Liver (tissue), 9 donors: Measurements from ENCODE around the gene SASH3. TPM values are rescaled to one million over a fixed set of nuclear protein-coding genes. Genes with fewer than 3 reads are reported as not detected.

Experiments used
- DNase-seq: peaks from one replicate; pipeline ENCODE4 v3.0.0-alpha.2; 2017; ENCODE audit warnings: low spot score
- H3K27ac ChIP-seq, 2 donors: one replicate each; pipeline ENCODE4 v1.7.0; 2013; ENCODE audit warnings: inconsistent platforms in 2 of 2, low read length in 2 of 2, control low read depth in 1 of 2, low read depth in 1 of 2, mild to moderate bottlenecking in 1 of 2
- H3K27me3 ChIP-seq, 4 donors: one replicate each; pipeline versions ENCODE4 v1.6.1 to v1.7.0; 2013; ENCODE audit warnings: low read length in 3 of 4, inconsistent platforms in 1 of 4, mild to moderate bottlenecking in 1 of 4, moderate library complexity in 1 of 4; ENCODE audit not compliant: control insufficient read depth in 4 of 4, insufficient read depth in 4 of 4
- H3K36me3 ChIP-seq, 4 donors: one replicate each; pipeline versions ENCODE4 v1.6.1 to v1.7.0; 2013; ENCODE audit warnings: low read length in 3 of 4, mild to moderate bottlenecking in 3 of 4, low read depth in 1 of 4, moderate library complexity in 1 of 4; ENCODE audit not compliant: control insufficient read depth in 4 of 4, insufficient read depth in 3 of 4
- H3K4me1 ChIP-seq, 4 donors: one replicate each; pipeline versions ENCODE4 v1.6.1 to v1.7.0; 2013; ENCODE audit warnings: low read length in 3 of 4, mild to moderate bottlenecking in 3 of 4, moderate library complexity in 1 of 4; ENCODE audit not compliant: control insufficient read depth in 4 of 4, insufficient read depth in 4 of 4
- H3K4me3 ChIP-seq, 3 donors: one replicate each; pipeline versions ENCODE4 v1.6.1 to v1.7.0; 2013; ENCODE audit warnings: low read length in 3 of 3, control low read depth in 1 of 3, low read depth in 1 of 3, mild to moderate bottlenecking in 1 of 3
- H3K9ac ChIP-seq, 2 donors: one replicate each; pipeline ENCODE4 v1.7.0; 2013; ENCODE audit warnings: low read length in 2 of 2, mild to moderate bottlenecking in 2 of 2, moderate library complexity in 2 of 2, control low read depth in 1 of 2, low read depth in 1 of 2
- H3K9me3 ChIP-seq, 4 donors: one replicate each; pipeline versions ENCODE4 v1.6.1 to v1.7.0; 2013; ENCODE audit warnings: low read length in 3 of 4; ENCODE audit not compliant: control insufficient read depth in 4 of 4
- ATF3 ChIP-seq: IDR thresholded peaks from 2 replicates; pipeline ENCODE4 v1.6.1; 2016; ENCODE audit warnings: antibody characterized with exemption
- CTCF ChIP-seq: fragments of 150-350 bp; IDR thresholded peaks from 2 replicates; pipeline ENCODE4 v1.5.1; 2017; ENCODE audit warnings: improper control_type of control experiment, low read depth, low read length; ENCODE audit not compliant: missing input control
- EGR1 ChIP-seq, 2 donors: IDR thresholded peaks; 2 replicates each; pipeline ENCODE4 v1.6.1; 2016 to 2018; ENCODE audit warnings: antibody characterized with exemption in 2 of 2, low read depth in 2 of 2
- FOXA1 ChIP-seq: IDR thresholded peaks from 2 replicates; pipeline ENCODE4 v1.6.1; 2016; ENCODE audit warnings: antibody characterized with exemption
- FOXA2 ChIP-seq: IDR thresholded peaks from 2 replicates; pipeline ENCODE4 v1.6.1; 2016; ENCODE audit warnings: antibody characterized with exemption
- GABPA ChIP-seq, 2 donors: IDR thresholded peaks in 1 of 2; conservative IDR thresholded peaks in 1 of 2; 2 replicates each; pipeline ENCODE4 v1.6.1; 2016; ENCODE audit warnings: antibody characterized with exemption in 2 of 2, mild to moderate bottlenecking in 1 of 2, moderate library complexity in 1 of 2
- HNF4A ChIP-seq, 2 donors: conservative IDR thresholded peaks; 2 replicates each; pipeline ENCODE4 v1.6.1; 2016; ENCODE audit warnings: antibody characterized with exemption in 2 of 2, mild to moderate bottlenecking in 2 of 2
- HNF4G ChIP-seq: IDR thresholded peaks from 2 replicates; pipeline ENCODE4 v1.6.1; 2016; ENCODE audit warnings: antibody characterized with exemption
- JUND ChIP-seq, 2 donors: IDR thresholded peaks; 2 replicates each; pipeline ENCODE4 v1.6.1; 2016; ENCODE audit warnings: antibody characterized with exemption in 2 of 2
- MAX ChIP-seq: IDR thresholded peaks from 2 replicates; pipeline ENCODE4 v1.6.1; 2016; ENCODE audit warnings: antibody characterized with exemption
- NR2F2 ChIP-seq: IDR thresholded peaks from 2 replicates; pipeline ENCODE4 v1.6.1; 2016; ENCODE audit warnings: antibody characterized with exemption
- RAD21 ChIP-seq, 2 donors: IDR thresholded peaks; 2 replicates each; pipeline ENCODE4 v1.6.1; 2016; ENCODE audit warnings: antibody characterized with exemption in 2 of 2, mild to moderate bottlenecking in 2 of 2
- REST ChIP-seq: IDR thresholded peaks from 2 replicates; pipeline ENCODE4 v1.6.1; 2016; ENCODE audit warnings: antibody characterized with exemption, mild to moderate bottlenecking
- RXRA ChIP-seq, 2 donors: IDR thresholded peaks; 2 replicates each; pipeline ENCODE4 v1.6.1; 2017 to 2018; ENCODE audit warnings: antibody characterized with exemption in 2 of 2, mild to moderate bottlenecking in 1 of 2
- SP1 ChIP-seq: IDR thresholded peaks from 2 replicates; pipeline ENCODE4 v1.6.1; 2018; ENCODE audit warnings: antibody characterized with exemption, mild to moderate bottlenecking
- TAF1 ChIP-seq: conservative IDR thresholded peaks from 2 replicates; pipeline ENCODE4 v1.6.1; 2016; ENCODE audit warnings: antibody characterized with exemption, mild to moderate bottlenecking
- YY1 ChIP-seq: IDR thresholded peaks from 2 replicates; pipeline ENCODE4 v1.6.1; 2016; ENCODE audit warnings: antibody characterized with exemption, mild to moderate bottlenecking
- ZBTB33 ChIP-seq: IDR thresholded peaks from 2 replicates; pipeline ENCODE4 v1.6.1; 2016; ENCODE audit warnings: antibody characterized with exemption
- WGBS: extraction: QIAGEN DNeasy Blood & Tissue Kit; methylation state at CpG from one replicate; pipeline ENCODE4 v1.1.7; 2013; 5-methylcytosine and 5-hydroxymethylcytosine counted together
- polyA plus RNA-seq, 2 donors: library from polyadenylated mRNA; stranded (reverse) in 1 of 2; unstranded in 1 of 2; fragments of 200-250 nt in 1 of 2; fragments of >200 nt in 1 of 2; fragmentation: Nextera tagmentation in 1 of 2; extraction: Ambion mirVana in 1 of 2; gene quantifications; one replicate each; pipeline versions ENCODE4 v1.2.1 to v1.2.3, GENCODE V29; 2013 to 2015
- total RNA-seq, 2 donors: library from RNA; depleted of rRNA; stranded (reverse); fragments of >200 nt; gene quantifications; one replicate each; pipeline ENCODE4 v1.2.3, GENCODE V29; 2014
- donor health status: healthy.
- donor health status: healthy.
- donor health status: healthy.
- donor health status: healthy.
- donor health status: healthy.

SASH3 gene
- total and polyA plus RNA-seq, 4 donors: 1.8 to 9.5 (median 3.9) TPM

GRCh38 chrX:129771266-129771995 lies 8.3 kb upstream of the SASH3 start:
- Histone ChIP-seq H3K36me3 (no peaks in the 10 kb centered on the region), H3K27ac (no peak overlapping the region), H3K4me1 (peaks cover 0 to 7% (median 3%) of the 10 kb centered on the region in 4 donors), H3K4me3 (no peak overlapping the region), H3K9ac (no peak overlapping the region), H3K27me3 (no peaks in the 10 kb centered on the region), H3K9me3 (no peaks in the 10 kb centered on the region)
- TF ChIP-seq FOXA1: no peak
- no peak for TF ChIP-seq EGR1 (IDR thresholded peaks at IDR 0.05; ENCODE audit: low read depth in 2 of 2)
- no peak for TF ChIP-seq JUND (IDR thresholded peaks at IDR 0.05)
- TF ChIP-seq FOXA2: no peak
- TF ChIP-seq TAF1: no peak
- no peak for TF ChIP-seq NR2F2
- TF ChIP-seq REST: no peak
- TF ChIP-seq MAX: no peak
- TF ChIP-seq HNF4G: no peak
- TF ChIP-seq ATF3: no peak
- no peak for TF ChIP-seq GABPA (IDR thresholded peaks at IDR 0.05 in 1 of 2, conservative IDR thresholded peaks at IDR 0.05 in 1 of 2)
- no peak for TF ChIP-seq SP1
- TF ChIP-seq YY1: no peak
- no peak for TF ChIP-seq ZBTB33
- no peak for TF ChIP-seq RAD21 (IDR thresholded peaks at IDR 0.05)
- TF ChIP-seq HNF4A (conservative IDR thresholded peaks at IDR 0.05): no peak
- TF ChIP-seq RXRA (IDR thresholded peaks at IDR 0.05): no peak
- TF ChIP-seq CTCF: no peak
- no peak for DNase-seq
- 83% methylated on average over 14 of the region's 14 CpGs for WGBS
